SW 1271 (cell line): ENCODE data around the gene MSH4.
"Not testable (repeated sequence)": the region's sequence is repeated elsewhere in the genome, so short reads cannot be mapped to it uniquely, and the experiment has no call there.

Experiments
- DNase-seq, 2 experiments: peaks; one replicate each; lab custom pipeline; 2025; lab: John Stamatoyannopoulos, UW

The MSH4 gene

GRCh38 chr1:75943037-75943436 is 146.4 kb downstream of the MSH4 start:
- not testable (repeated sequence) for DNase-seq

GRCh38 chr1:75950176-75950575 is 153.5 kb downstream of the MSH4 start:
- no peak for DNase-seq

- no peak for DNase-seq
Measured at GRCh38 chr1:75952016-75952415, 155.3 kb downstream of the MSH4 start.

GRCh38 chr1:75953461-75953860 is 156.8 kb downstream of the MSH4 start:
- DNase-seq, result no peak

GRCh38 chr1:75954586-75954985 is 157.9 kb downstream of the MSH4 start:
- DNase-seq, result peak in 1 of 2 experiments; percentile 4
